GM18502 (cell line): ENCODE results near the gene FCER1A.
"Not testable (repeated sequence)": the region's sequence is repeated elsewhere in the genome, so short reads cannot be mapped to it uniquely, and the experiment has no call there.

Experiments used
- ATAC-seq: cut with Tn5 transposase; IDR thresholded peaks from one replicate; pipeline ENCODE4 v1.9.1; 2021; ENCODE audit warnings: mild to moderate bottlenecking; ENCODE audit not compliant: unreplicated experiment, poor library complexity

The FCER1A gene

GRCh38 chr1:159342761-159343425, 40.8 kb downstream of the FCER1A start:
- ATAC-seq = no peak

GRCh38 chr1:159349374-159349773, 47.2 kb downstream of the FCER1A start:
- ATAC-seq = not testable (repeated sequence)

GRCh38 chr1:159352436-159352835, 50.3 kb downstream of the FCER1A start:
- no peak for ATAC-seq
